Spleen (tissue), 11 donors: Measurements from ENCODE around the gene SLC28A1. TPM values are rescaled to one million over a fixed set of nuclear protein-coding genes. Genes with fewer than 3 reads are reported as not detected.

Source experiments
- DNase-seq: peaks from one replicate; pipeline ENCODE4 v3.0.0-alpha.2; 2020
- H3K27ac ChIP-seq, 8 donors: fragments of 200-600 bp; sonication (generic) in 7 of 8; 1 replicate in 4 of 8; 2 replicates in 4 of 8; pipeline versions ENCODE4 v1.5.0 to v1.8.0; 2016 to 2021; ENCODE audit warnings: inconsistent platforms in 4 of 8, mild to moderate bottlenecking in 4 of 8, moderate library complexity in 1 of 8
- H3K27me3 ChIP-seq, 7 donors: fragments of 200-600 bp; sonication (generic) in 6 of 7; replicated peaks in 1 of 7; 1 replicate in 4 of 7; 2 replicates in 3 of 7; pipeline versions ENCODE4 v1.5.0 to v1.8.0; 2016 to 2021; ENCODE audit warnings: inconsistent platforms in 3 of 7, mild to moderate bottlenecking in 1 of 7
- H3K36me3 ChIP-seq, 6 donors: fragments of 200-600 bp; sonication (generic) in 5 of 6; 1 replicate in 4 of 6; 2 replicates in 2 of 6; pipeline versions ENCODE4 v1.5.0 to v1.8.0; 2016 to 2021; ENCODE audit warnings: inconsistent platforms in 2 of 6
- H3K4me1 ChIP-seq, 6 donors: fragments of 200-600 bp; sonication (generic) in 5 of 6; 1 replicate in 3 of 6; 2 replicates in 3 of 6; pipeline versions ENCODE4 v1.5.0 to v1.8.0; 2016 to 2021; ENCODE audit warnings: inconsistent platforms in 3 of 6
- H3K4me3 ChIP-seq, 8 donors: fragments of 200-600 bp; sonication (generic) in 7 of 8; 1 replicate in 4 of 8; 2 replicates in 4 of 8; pipeline versions ENCODE4 v1.5.0 to v1.8.0; 2016 to 2021; ENCODE audit warnings: inconsistent platforms in 4 of 8, mild to moderate bottlenecking in 4 of 8, moderate library complexity in 2 of 8
- H3K9me3 ChIP-seq, 8 donors: fragments of 200-600 bp; sonication (generic) in 7 of 8; 1 replicate in 4 of 8; 2 replicates in 4 of 8; pipeline versions ENCODE4 v1.5.0 to v1.8.0; 2016 to 2021; ENCODE audit warnings: inconsistent platforms in 4 of 8
- CTCF ChIP-seq, 11 experiments: fragments of 200-600 bp in 7 of 11; fragments of 450-650 bp in 4 of 11; sonication (generic) in 4 of 11; IDR thresholded peaks in 8 of 11; conservative IDR thresholded peaks in 3 of 11; 1 replicate in 7 of 11; 2 replicates in 4 of 11; pipeline versions ENCODE4 v1.4.0 to v1.8.0; 2016 to 2021; ENCODE audit warnings: antibody characterized with exemption in 11 of 11, inconsistent platforms in 4 of 11, mild to moderate bottlenecking in 1 of 11
- POLR2A ChIP-seq, 3 donors: fragments of 450-650 bp; IDR thresholded peaks; one replicate each; pipeline ENCODE4 v1.5.1; 2017; ENCODE audit warnings: antibody characterized with exemption in 3 of 3, mild to moderate bottlenecking in 1 of 3
- POLR2AphosphoS5 ChIP-seq, 3 donors: sonication (generic); formaldehyde crosslinking; IDR thresholded peaks; one replicate each; pipeline ENCODE4 v1.5.1; 2017; ENCODE audit warnings: antibody characterized with exemption in 3 of 3
- WGBS, 5 donors: extraction: QIAGEN DNeasy Blood & Tissue Kit in 3 of 5; methylation state at CpG; one replicate each; pipeline versions ENCODE4 v1.1.5 to v1.1.7; 2013 to 2018; 5-methylcytosine and 5-hydroxymethylcytosine counted together
- intact Hi-C: fragments of 100-400 bp; cut with DNase I; formaldehyde crosslinking; loops from one replicate; pipeline ENCODE4 v1.15.0; 2023; ENCODE audit warnings: low total_unique reads
- polyA plus RNA-seq, 3 donors: library from polyadenylated mRNA; stranded (reverse); fragments of 200-250 nt; gene quantifications; one replicate each; pipeline ENCODE4 v1.2.1, GENCODE V29; 2013
- total RNA-seq, 7 donors: library from RNA; depleted of rRNA in 3 of 7; stranded (reverse); fragments of >200 nt in 3 of 7; fragmentation: NEBNext Ultra II Directional in 4 of 7; extraction: Animal tissue kit (Norgen Biotek cat#: 25700) in 4 of 7; gene quantifications; one replicate each; pipeline versions ENCODE4 v1.1.0 to v1.2.1, GENCODE V29; 2016 to 2021
- donor health status: healthy with polysubstance abuse.
- donor health status: DM: no; HTN: no; CAD: no; lungs with moderate emphysema.
- donor health status: DM: no; HTN: no; CAD: no.
- donor health status: Bipolar disorder and iron deficiency.
- donor health status: healthy.
- donor health status: DM: no; HTN: no; CAD: no.
- donor health status: DM: yes; HTN: yes; CAD: no.

Gene SLC28A1
- total and polyA plus RNA-seq, 10 donors = 0.10 to 0.29 (median 0.16) TPM; not detected in 7

- DNase-seq = no peak
- TF ChIP-seq CTCF (IDR thresholded peaks at IDR 0.05 in 8 of 11, conservative IDR thresholded peaks at IDR 0.05 in 3 of 11) = no peak
- TF ChIP-seq POLR2AphosphoS5 (IDR thresholded peaks at IDR 0.05) = no peak
- TF ChIP-seq POLR2A (IDR thresholded peaks at IDR 0.05) = no peak
- intact Hi-C loops = no loop called here
- Histone ChIP-seq H3K27me3 (no peaks in the 10 kb centered on the region), H3K4me3 (no peak overlapping the region), H3K27ac (no peak overlapping the region), H3K4me1 (peaks cover 0 to 6% (median 0%) of the 10 kb centered on the region in 6 donors), H3K9me3 (no peaks in the 10 kb centered on the region), H3K36me3 (no peaks in the 10 kb centered on the region)
- 85 to 95% (median 90%) methylated on average over 8 to 11 of the region's 11 CpGs for WGBS, 5 donors
Observed at GRCh38 chr15:84879088-84879780, 5.2 kb upstream of the SLC28A1 start.

- Histone ChIP-seq H3K27ac (no peak overlapping the region), H3K9me3 (no peaks in the 10 kb centered on the region), H3K4me1 (peaks cover 0 to 6% (median 0%) of the 10 kb centered on the region in 6 donors), H3K27me3 (no peaks in the 10 kb centered on the region), H3K4me3 (no peak overlapping the region), H3K36me3 (no peaks in the 10 kb centered on the region)
- intact Hi-C loops = no loop called here
- no peak for DNase-seq
- 79 to 89% (median 87%) methylated on average over 3 of the region's 3 CpGs for WGBS, 5 donors
- TF ChIP-seq POLR2A (IDR thresholded peaks at IDR 0.05) (no peak), POLR2AphosphoS5 (IDR thresholded peaks at IDR 0.05) (no peak), CTCF (IDR thresholded peaks at IDR 0.05 in 8 of 11, conservative IDR thresholded peaks at IDR 0.05 in 3 of 11) (no peak)
Observed at GRCh38 chr15:84880007-84880406, 4.5 kb upstream of the SLC28A1 start.

GRCh38 chr15:84880822-84881519 is 3.5 kb upstream of the SLC28A1 start:
- Histone ChIP-seq H3K36me3 (no peaks in the 10 kb centered on the region), H3K4me1 (peaks cover 0 to 6% (median 0%) of the 10 kb centered on the region in 6 donors), H3K27ac (no peak overlapping the region), H3K9me3 (no peaks in the 10 kb centered on the region), H3K27me3 (no peaks in the 10 kb centered on the region), H3K4me3 (no peak overlapping the region)
- intact Hi-C loops = no loop called here
- no peak for TF ChIP-seq CTCF (IDR thresholded peaks at IDR 0.05 in 8 of 11, conservative IDR thresholded peaks at IDR 0.05 in 3 of 11)
- TF ChIP-seq POLR2A (IDR thresholded peaks at IDR 0.05) = no peak
- no peak for TF ChIP-seq POLR2AphosphoS5 (IDR thresholded peaks at IDR 0.05)
- DNase-seq = no peak
- 78 to 92% (median 83%) methylated on average over 8 of the region's 8 CpGs for WGBS, 5 donors

GRCh38 chr15:84881520-84881830 is 3.0 kb upstream of the SLC28A1 start:
- WGBS, 5 donors = 79 to 92% (median 86%) methylated on average over 7 of the region's 7 CpGs
- intact Hi-C loops = no loop called here
- no peak overlapping the region for H3K27ac ChIP-seq

More at GRCh38 chr15:84881520-84881830, 3.0 kb upstream of the SLC28A1 start:
- Histone ChIP-seq H3K4me1 (peaks cover 0 to 6% (median 0%) of the 10 kb centered on the region in 6 donors), H3K36me3 (no peaks in the 10 kb centered on the region), H3K4me3 (no peak overlapping the region), H3K27me3 (no peaks in the 10 kb centered on the region), H3K9me3 (no peaks in the 10 kb centered on the region)
- DNase-seq = no peak
- TF ChIP-seq POLR2AphosphoS5 (IDR thresholded peaks at IDR 0.05) (no peak), POLR2A (IDR thresholded peaks at IDR 0.05) (no peak), CTCF (IDR thresholded peaks at IDR 0.05 in 8 of 11, conservative IDR thresholded peaks at IDR 0.05 in 3 of 11) (no peak)
